H9 (cell line): Measurements from ENCODE around the gene AKAP14. TPM values are rescaled to one million over a fixed set of nuclear protein-coding genes. Genes with fewer than 3 reads are reported as not detected.

Source experiments
- DNase-seq: peaks from one replicate; pipeline ENCODE4 v3.0.0-alpha.2; 2017
- H2AFZ ChIP-seq: one replicate; pipeline ENCODE4 v1.6.1; 2013; ENCODE audit warnings: mild to moderate bottlenecking, low read length, control low read depth, moderate library complexity
- H2AK5ac ChIP-seq: 2 replicates; pipeline ENCODE4 v1.6.1; 2013; ENCODE audit warnings: low read length, control low read depth, mixed read lengths; ENCODE audit not compliant: insufficient read length
- H2BK120ac ChIP-seq: one replicate; pipeline ENCODE4 v1.6.1; 2013; ENCODE audit warnings: low read depth, mild to moderate bottlenecking, low read length, control low read depth, inconsistent platforms; ENCODE audit not compliant: poor library complexity, severe bottlenecking
- H2BK12ac ChIP-seq: 2 replicates; pipeline ENCODE4 v1.6.1; 2013; ENCODE audit warnings: low read length, control low read depth, mixed read lengths, low read depth; ENCODE audit not compliant: insufficient read length
- H2BK15ac ChIP-seq: 2 replicates; pipeline ENCODE4 v1.6.1; 2013; ENCODE audit warnings: low read depth, low read length, control low read depth
- H2BK20ac ChIP-seq: one replicate; pipeline ENCODE4 v1.6.1; 2013; ENCODE audit warnings: low read depth, mild to moderate bottlenecking, low read length, control low read depth, inconsistent platforms; ENCODE audit not compliant: poor library complexity, severe bottlenecking
- H2BK5ac ChIP-seq: 2 replicates; pipeline ENCODE4 v1.6.1; 2013; ENCODE audit warnings: low read length, control low read depth, mixed read lengths; ENCODE audit not compliant: insufficient read length
- H3K14ac ChIP-seq: 2 replicates; pipeline ENCODE4 v1.6.1; 2013; ENCODE audit warnings: low read length, control low read depth; ENCODE audit not compliant: insufficient read depth
- H3K18ac ChIP-seq: 2 replicates; pipeline ENCODE4 v1.6.1; 2013; ENCODE audit warnings: low read depth, mild to moderate bottlenecking, mixed read lengths, low read length, control low read depth; ENCODE audit not compliant: insufficient read length
- H3K23ac ChIP-seq: 2 replicates; pipeline ENCODE4 v1.6.1; 2013; ENCODE audit warnings: low read length, control low read depth, mixed read lengths, low read depth; ENCODE audit not compliant: insufficient read length
- H3K23me2 ChIP-seq: 2 replicates; pipeline ENCODE4 v1.6.1; 2013; ENCODE audit warnings: low read depth, mild to moderate bottlenecking, mixed read lengths, low read length, control low read depth; ENCODE audit not compliant: insufficient read length, poor library complexity, severe bottlenecking
- H3K27ac ChIP-seq: 2 replicates; pipeline ENCODE4 v1.5.1; 2013; ENCODE audit warnings: low read length, control low read depth, mixed read lengths, low read depth; ENCODE audit not compliant: insufficient read length
- H3K27me3 ChIP-seq: 2 replicates; pipeline ENCODE4 v1.6.1; 2013; ENCODE audit warnings: low read length, control low read depth, inconsistent platforms; ENCODE audit not compliant: insufficient read depth
- H3K4ac ChIP-seq: 2 replicates; pipeline ENCODE4 v1.6.1; 2013; ENCODE audit warnings: low read depth, mild to moderate bottlenecking, control low read depth, inconsistent platforms, low read length, moderate library complexity
- H3K4me1 ChIP-seq: 2 replicates; pipeline ENCODE4 v1.6.1; 2013; ENCODE audit warnings: low read length, control low read depth, inconsistent platforms; ENCODE audit not compliant: insufficient read depth
- H3K4me2 ChIP-seq: 2 replicates; pipeline ENCODE4 v1.6.1; 2013; ENCODE audit warnings: low read length, control low read depth, mixed read lengths; ENCODE audit not compliant: insufficient read length, insufficient read depth
- H3K56ac ChIP-seq: 2 replicates; pipeline ENCODE4 v1.6.1; 2013; ENCODE audit warnings: low read depth, mild to moderate bottlenecking, mixed read lengths, low read length, control low read depth; ENCODE audit not compliant: insufficient read length
- H3K79me1 ChIP-seq: 2 replicates; pipeline ENCODE4 v1.6.1; 2013; ENCODE audit warnings: low read depth, mild to moderate bottlenecking, moderate library complexity, low read length, control low read depth, inconsistent platforms; ENCODE audit not compliant: insufficient read depth, poor library complexity, severe bottlenecking
- H3K79me2 ChIP-seq: 2 replicates; pipeline ENCODE4 v1.6.1; 2013; ENCODE audit warnings: low read length, control low read depth, inconsistent platforms; ENCODE audit not compliant: insufficient read depth
- H3K9ac ChIP-seq: 2 replicates; pipeline ENCODE4 v1.6.1; 2013; ENCODE audit warnings: low read length, control low read depth, mixed read lengths; ENCODE audit not compliant: insufficient read length; ENCODE audit errors: extremely low read depth
- H3K9me3 ChIP-seq: one replicate; pipeline ENCODE4 v1.6.1; 2013; ENCODE audit warnings: low read depth, low read length, inconsistent platforms; ENCODE audit not compliant: control insufficient read depth
- H3T11ph ChIP-seq: one replicate; pipeline ENCODE4 v1.6.1; 2013; ENCODE audit warnings: mild to moderate bottlenecking, low read length, control low read depth, inconsistent platforms
- H4K20me1 ChIP-seq: one replicate; pipeline ENCODE4 v1.6.1; 2013; ENCODE audit not compliant: control insufficient read depth, insufficient read length, insufficient read depth
- H4K5ac ChIP-seq: 2 replicates; pipeline ENCODE4 v1.6.1; 2013; ENCODE audit warnings: low read depth, mild to moderate bottlenecking, mixed read lengths, low read length, control low read depth; ENCODE audit not compliant: insufficient read length
- H4K8ac ChIP-seq: replicated peaks from 2 replicates; pipeline ENCODE4 v1.6.1; 2013; ENCODE audit warnings: low read length, control low read depth, mixed read lengths, low read depth; ENCODE audit not compliant: insufficient read length
- H4K91ac ChIP-seq: 2 replicates; pipeline ENCODE4 v1.6.1; 2013; ENCODE audit warnings: low read depth, mild to moderate bottlenecking, moderate library complexity, mixed read lengths, low read length, control low read depth; ENCODE audit not compliant: insufficient read length
- H3K27ac Mint-ChIP-seq, 3 experiments: 2 replicates in 2 of 3; 3 replicates in 1 of 3; pipeline ENCODE4 v1.8.0; 2020 to 2021; ENCODE audit warnings: mixed read lengths in 3 of 3, mild to moderate bottlenecking in 1 of 3, moderate library complexity in 1 of 3
- H3K27me3 Mint-ChIP-seq: 2 replicates; pipeline ENCODE4 v1.8.0; 2021; ENCODE audit warnings: low read depth, mild to moderate bottlenecking, moderate library complexity, mixed read lengths
- H3K36me3 Mint-ChIP-seq, 3 experiments: 2 replicates in 2 of 3; 3 replicates in 1 of 3; pipeline ENCODE4 v1.8.0; 2020 to 2021; ENCODE audit warnings: low read depth in 3 of 3, mixed read lengths in 3 of 3; ENCODE audit not compliant: insufficient read depth in 1 of 3
- H3K4me1 Mint-ChIP-seq, 2 experiments: 2 replicates each; pipeline ENCODE4 v1.8.0; 2020; ENCODE audit warnings: mixed read lengths in 2 of 2
- H3K4me3 Mint-ChIP-seq, 2 experiments: 2 replicates in 1 of 2; 3 replicates in 1 of 2; pipeline ENCODE4 v1.8.0; 2020 to 2021; ENCODE audit warnings: mild to moderate bottlenecking in 2 of 2, mixed read lengths in 2 of 2, moderate library complexity in 1 of 2
- H3K9me3 Mint-ChIP-seq, 2 experiments: 2 replicates in 1 of 2; 3 replicates in 1 of 2; pipeline ENCODE4 v1.8.0; 2020; ENCODE audit warnings: mild to moderate bottlenecking in 2 of 2, mixed read lengths in 2 of 2, moderate library complexity in 1 of 2
- WGBS: extraction: QIAGEN DNeasy Blood & Tissue Kit; methylation state at CpG from one replicate; pipeline ENCODE4 v1.1.7; 2013; ENCODE audit warnings: missing lambda C conversion rate, low lambda C conversion rate, mixed read lengths; ENCODE audit not compliant: insufficient read length; ENCODE audit errors: extremely low coverage; 5-methylcytosine and 5-hydroxymethylcytosine counted together
- total RNA-seq: library from RNA; stranded (reverse); gene quantifications from 2 replicates; pipeline ENCODE4 v1.2.1, GENCODE V29; 2021
- TF ChIP-seq, protein P1 (sequence below): fragments of 200-600 bp; sonication (generic); conservative IDR thresholded peaks from 3 replicates; pipeline ENCODE4 v1.8.0; 2021; ENCODE audit warnings: antibody characterized with exemption, mild to moderate bottlenecking

Gene AKAP14
- total RNA-seq, 1 experiment from 2014 or later = not detected

DNA sequence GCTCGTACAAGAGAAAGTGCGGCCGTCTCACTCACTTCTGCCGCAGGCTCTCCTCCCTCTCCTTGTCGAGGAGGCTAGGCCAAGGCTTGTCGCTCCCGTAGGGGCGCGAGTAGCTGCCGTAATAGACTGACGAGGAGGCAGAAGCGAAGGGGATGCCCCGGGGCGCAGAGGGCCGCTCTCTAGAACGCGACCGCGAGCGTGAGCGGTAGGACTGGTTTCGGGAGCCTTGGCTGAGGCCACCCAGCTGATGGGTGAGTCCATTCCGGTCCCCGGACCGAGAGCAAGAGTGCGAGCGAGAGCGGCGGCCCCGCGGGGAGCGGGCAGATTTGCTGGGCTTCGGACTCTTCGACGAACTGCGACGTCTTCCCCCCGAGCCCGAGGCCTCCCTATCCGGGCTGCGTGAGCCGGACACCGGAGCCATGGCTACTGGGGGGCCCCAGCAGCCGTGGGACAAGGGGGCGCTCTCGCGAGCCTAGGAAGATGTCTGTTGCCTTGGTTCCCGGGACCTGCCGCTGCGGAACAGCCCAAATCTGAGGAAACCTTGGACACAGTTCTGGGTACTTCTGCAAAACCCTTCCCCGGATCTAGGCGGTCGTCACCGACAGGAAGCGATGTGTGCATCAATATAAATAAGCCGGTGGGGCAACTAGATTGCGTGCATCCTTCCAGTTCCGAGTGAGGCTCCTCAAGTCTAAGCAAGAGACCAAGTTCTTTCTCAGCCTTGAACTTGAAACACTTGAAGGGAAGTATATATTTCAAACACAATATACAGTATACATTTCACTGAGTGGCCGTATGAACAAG lies 47.7 kb downstream of the AKAP14 start, which contains the start of gene NKAP:
TSS of gene NKAP (minus strand) at position 567 of the 804 bp plus-strand sequence. CDS start at position 421, 146 bp downstream.
- H3K18ac ChIP-seq = no peak within 1 kb of the TSS
- H3K79me1 ChIP-seq = no peaks in the 10 kb centered on the region
- peak within 1 kb of the TSS; percentile 60 to 95 (median 92) for H3K27ac Mint-ChIP-seq
- H3K9ac ChIP-seq = peak within 1 kb of the TSS; percentile 56
- H3K4ac ChIP-seq = no peak within 1 kb of the TSS
- H3K23me2 ChIP-seq = no peaks in the 10 kb centered on the region
- H2BK15ac ChIP-seq = no peak within 1 kb of the TSS
- TF ChIP-seq, protein P1, sequence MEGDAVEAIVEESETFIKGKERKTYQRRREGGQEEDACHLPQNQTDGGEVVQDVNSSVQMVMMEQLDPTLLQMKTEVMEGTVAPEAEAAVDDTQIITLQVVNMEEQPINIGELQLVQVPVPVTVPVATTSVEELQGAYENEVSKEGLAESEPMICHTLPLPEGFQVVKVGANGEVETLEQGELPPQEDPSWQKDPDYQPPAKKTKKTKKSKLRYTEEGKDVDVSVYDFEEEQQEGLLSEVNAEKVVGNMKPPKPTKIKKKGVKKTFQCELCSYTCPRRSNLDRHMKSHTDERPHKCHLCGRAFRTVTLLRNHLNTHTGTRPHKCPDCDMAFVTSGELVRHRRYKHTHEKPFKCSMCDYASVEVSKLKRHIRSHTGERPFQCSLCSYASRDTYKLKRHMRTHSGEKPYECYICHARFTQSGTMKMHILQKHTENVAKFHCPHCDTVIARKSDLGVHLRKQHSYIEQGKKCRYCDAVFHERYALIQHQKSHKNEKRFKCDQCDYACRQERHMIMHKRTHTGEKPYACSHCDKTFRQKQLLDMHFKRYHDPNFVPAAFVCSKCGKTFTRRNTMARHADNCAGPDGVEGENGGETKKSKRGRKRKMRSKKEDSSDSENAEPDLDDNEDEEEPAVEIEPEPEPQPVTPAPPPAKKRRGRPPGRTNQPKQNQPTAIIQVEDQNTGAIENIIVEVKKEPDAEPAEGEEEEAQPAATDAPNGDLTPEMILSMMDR = no peak
- no peaks in the 10 kb centered on the region for H3K4me1 ChIP-seq
- no peak within 1 kb of the TSS for H3K27ac ChIP-seq
- H2AK5ac ChIP-seq = no peak within 1 kb of the TSS
- peak within 1 kb of the TSS; percentile 92 to 93 for H3K4me3 Mint-ChIP-seq
- H4K20me1 ChIP-seq = no peaks in the 10 kb centered on the region
- peaks cover 2 to 7% (median 5%) of the 10 kb centered on the region in 3 experiments; a peak in 5 of 7 replicates for H3K36me3 Mint-ChIP-seq
- H3K4me2 ChIP-seq = peak within 1 kb of the TSS; percentile 47
- peaks cover 14% of the 10 kb centered on the region for H3K9me3 ChIP-seq
- no peak within 1 kb of the TSS for H2BK5ac ChIP-seq
- H3K4me1 Mint-ChIP-seq = peaks cover 0 to 9% of the 10 kb centered on the region in 2 experiments; a peak in 2 of 4 replicates
- H2BK120ac ChIP-seq = no peak within 1 kb of the TSS
- no peaks in the 10 kb centered on the region for H3K27me3 ChIP-seq
- no peak within 1 kb of the TSS for H4K91ac ChIP-seq
- H3K23ac ChIP-seq = no peak within 1 kb of the TSS
- peaks cover 48 to 60% of the 10 kb centered on the region in 2 experiments for H3K9me3 Mint-ChIP-seq
- H3K56ac ChIP-seq = no peak within 1 kb of the TSS
- WGBS = no CpG with 5 or more reads among the region's 59 CpGs
- no peak within 1 kb of the TSS for H3T11ph ChIP-seq
- no peak within 1 kb of the TSS for H2AFZ ChIP-seq
- H2BK12ac ChIP-seq = no peak within 1 kb of the TSS
- H3K27me3 Mint-ChIP-seq = no peaks in the 10 kb centered on the region
- H4K5ac ChIP-seq = no peak within 1 kb of the TSS
- no peak within 1 kb of the TSS for H3K14ac ChIP-seq
- H2BK20ac ChIP-seq = no peak within 1 kb of the TSS
- no peaks in the 10 kb centered on the region for H3K79me2 ChIP-seq
- no peak within 1 kb of the TSS for H4K8ac ChIP-seq
- peak; percentile 86 for DNase-seq
